ENCODE results near the gene HAT1.

- TF ChIP-seq YY1 (IDR thresholded peaks at IDR 0.05; ENCODE audit: insufficient read depth, insufficient read length) (no peak), SUZ12 (IDR thresholded peaks at IDR 0.05; ENCODE audit: extremely low read depth, insufficient read depth, insufficient read length) (no peak)
Measured at GRCh38 chr2:171913517-171913916, 8.7 kb upstream of the HAT1 start.
